B cell (primary cell): ENCODE results near the gene SSH3. TPM values are rescaled to one million over a fixed set of nuclear protein-coding genes. Genes with fewer than 3 reads are reported as not detected.
"Not testable (repeated sequence)": the region's sequence is repeated elsewhere in the genome, so short reads cannot be mapped to it uniquely, and the experiment has no call there.

Experiments
- ATAC-seq: fragments of 200-7000 bp; cut with Tn5 transposase; one replicate; pipeline ENCODE4 v1.10.0; 2021; ENCODE audit warnings: low read depth, mild to moderate bottlenecking, moderate number of reproducible peaks, moderate library complexity
- CTCF ChIA-PET: fragments of 350-600 bp; sonication (Branson Sonifier 250); formaldehyde crosslinking; loops from one replicate; lab custom pipeline; 2021; ENCODE audit warnings: antibody characterized with exemption, inconsistent platforms; lab: Charles Lee
- POLR2A ChIA-PET: fragments of 350-600 bp; sonication (Branson Sonifier 250); formaldehyde crosslinking; loops from one replicate; lab custom pipeline; 2021; ENCODE audit warnings: antibody characterized with exemption; lab: Charles Lee
- DNase-seq: peaks from one replicate; pipeline ENCODE4 v3.0.0; 2013
- H2AFZ ChIP-seq: 2 replicates; pipeline ENCODE4 v1.6.1; 2012; ENCODE audit warnings: mild to moderate bottlenecking, low read depth, low read length; ENCODE audit not compliant: insufficient read depth, poor library complexity, severe bottlenecking
- H3K27ac ChIP-seq, 2 donors: 1 replicate in 1 of 2; 2 replicates in 1 of 2; pipeline ENCODE4 v1.5.1; 2012 to 2013; ENCODE audit warnings: low read length in 2 of 2, mild to moderate bottlenecking in 2 of 2, moderate library complexity in 1 of 2
- H3K27me3 ChIP-seq, 4 experiments: fragments of 200-600 bp in 1 of 4; sonication (generic) in 1 of 4; replicated peaks in 1 of 4; 1 replicate in 2 of 4; 2 replicates in 2 of 4; pipeline versions ENCODE4 v1.6.1 to v1.7.0; 2013 to 2016; ENCODE audit warnings: low read length in 3 of 4, mild to moderate bottlenecking in 2 of 4, mixed read lengths in 1 of 4, moderate library complexity in 1 of 4; ENCODE audit not compliant: insufficient read depth in 4 of 4, control insufficient read depth in 3 of 4; ENCODE audit errors: control extremely low read depth in 1 of 4
- H3K36me3 ChIP-seq, 2 experiments: replicated peaks in 1 of 2; 1 replicate in 1 of 2; 2 replicates in 1 of 2; pipeline versions ENCODE4 v1.6.1 to v1.7.1; 2013; ENCODE audit warnings: low read length in 1 of 2; ENCODE audit not compliant: insufficient read depth in 2 of 2, control insufficient read depth in 1 of 2; ENCODE audit errors: control extremely low read depth in 1 of 2, extremely low read depth in 1 of 2
- H3K4me1 ChIP-seq, 2 donors: fragments of 200-600 bp in 1 of 2; sonication (generic) in 1 of 2; 1 replicate in 1 of 2; 2 replicates in 1 of 2; pipeline versions ENCODE4 v1.5.1 to v1.6.1; 2013 to 2017; ENCODE audit warnings: low read length in 2 of 2; ENCODE audit not compliant: control insufficient read depth in 2 of 2, insufficient read depth in 2 of 2
- H3K4me2 ChIP-seq: replicated peaks from 2 replicates; pipeline ENCODE3; 2012; ENCODE audit warnings: mild to moderate bottlenecking, low read depth, low read length; ENCODE audit not compliant: poor library complexity, severe bottlenecking
- H3K4me3 ChIP-seq, 5 experiments: fragments of 200-600 bp in 1 of 5; sonication (generic) in 1 of 5; 1 replicate in 3 of 5; 2 replicates in 2 of 5; pipeline versions ENCODE4 v1.5.1 to v1.7.0; 2011 to 2016; ENCODE audit warnings: low read length in 4 of 5, mild to moderate bottlenecking in 4 of 5, low read depth in 2 of 5, control low read depth in 1 of 5, moderate library complexity in 1 of 5; ENCODE audit not compliant: insufficient read depth in 1 of 5; ENCODE audit errors: control extremely low read depth in 1 of 5, extremely low read depth in 1 of 5
- H3K79me2 ChIP-seq: fragments of 200-600 bp; sonication (generic); one replicate; pipeline ENCODE4 v1.6.0; 2016; ENCODE audit warnings: low read length; ENCODE audit not compliant: control insufficient read depth, insufficient read depth
- H3K9ac ChIP-seq: fragments of 200-600 bp; sonication (generic); 2 replicates; pipeline ENCODE4 v1.6.1; 2017; ENCODE audit warnings: mild to moderate bottlenecking, low read length, moderate library complexity
- H3K9me3 ChIP-seq, 3 donors: one replicate each; pipeline versions ENCODE4 v1.6.1 to v1.7.1; 2013; ENCODE audit warnings: low read length in 2 of 3; ENCODE audit not compliant: control insufficient read depth in 2 of 3, insufficient read depth in 1 of 3; ENCODE audit errors: control extremely low read depth in 1 of 3
- H4K20me1 ChIP-seq: 2 replicates; pipeline ENCODE4 v1.6.0; 2012; ENCODE audit warnings: mild to moderate bottlenecking, low read length; ENCODE audit not compliant: insufficient read depth, control insufficient read depth, poor library complexity, severe bottlenecking
- H3K27ac Mint-ChIP-seq: one replicate; pipeline ENCODE4 v1.8.0; 2021; ENCODE audit warnings: mixed read lengths
- H3K27me3 Mint-ChIP-seq: one replicate; pipeline ENCODE4 v1.8.0; 2021; ENCODE audit warnings: mixed read lengths
- H3K4me1 Mint-ChIP-seq: one replicate; pipeline ENCODE4 v1.8.0; 2021; ENCODE audit warnings: mixed read lengths
- H3K4me3 Mint-ChIP-seq: one replicate; pipeline ENCODE4 v1.8.0; 2021; ENCODE audit warnings: mixed read lengths
- H3K9me3 Mint-ChIP-seq: one replicate; pipeline ENCODE4 v1.8.0; 2022; ENCODE audit warnings: mixed read lengths; ENCODE audit not compliant: insufficient read depth
- WGBS: methylation state at CpG from one replicate; pipeline ENCODE4 v1.1.5; 2013; ENCODE audit warnings: missing lambda C conversion rate; ENCODE audit not compliant: insufficient coverage; 5-methylcytosine and 5-hydroxymethylcytosine counted together
- intact Hi-C: fragments of 100-400 bp; cut with micrococcal nuclease; formaldehyde crosslinking; loops from one replicate; pipeline ENCODE4 v1.10.0; 2022
- polyA plus RNA-seq: library from polyadenylated mRNA; depleted of rRNA; stranded (reverse); fragments of >200 nt; gene quantifications from 2 replicates; pipeline ENCODE4 v1.2.3, GENCODE V29; 2012
- total RNA-seq, 2 donors: library from RNA; stranded (reverse); fragments of 120-200 nt in 1 of 2; gene quantifications; 1 replicate in 1 of 2; 2 replicates in 1 of 2; pipeline versions ENCODE4 v1.2.3 to v1.2.4, GENCODE V29; 2013 to 2022
- TF ChIP-seq, protein P1 (sequence below): fragments of 200-600 bp; IDR thresholded peaks from one replicate; pipeline ENCODE4 v1.8.0; 2022; ENCODE audit warnings: antibody characterized with exemption, mild to moderate bottlenecking

Gene SSH3
- total and polyA plus RNA-seq, 2 donors (not counting 1 experiment from before 2014, with no cell fraction given): 4.0 to 7.2 TPM

GRCh38 chr11:67317888-67318555, 14.7 kb downstream of the SSH3 start:
- Histone ChIP-seq H3K9ac (peak overlapping the region; percentile 85), H3K79me2 (peaks cover 44% of the 10 kb centered on the region), H4K20me1 (no peaks in the 10 kb centered on the region), H3K27ac (peak overlapping the region in 1 of 2 donors; percentile 78), H3K36me3 (peaks cover 1% of the 10 kb centered on the region in 2 experiments), H3K27me3 (no peaks in the 10 kb centered on the region), H3K9me3 (no peaks in the 10 kb centered on the region), H3K4me3 (peak overlapping the region; percentile 77 to 92 (median 87)), H3K4me1 (peaks cover 15 to 26% of the 10 kb centered on the region in 2 donors), H2AFZ (peak overlapping the region; percentile 99), H3K4me2 (peak overlapping the region; percentile 99)
- intact Hi-C loops: loop anchor here (1.0 kb wide), 8 partner anchors 29 to 237 kb away; partner anchors contain the start of genes ANKRD13D, GRK2 and POLD4
- WGBS: under 1% methylated on average over 52 of the region's 53 CpGs
- ChIA-PET CTCF (interaction anchor here (0.7 to 10.5 kb wide), 32 partner anchors 14 to 311 kb away, joined by 3 to 229 read pairs (median 6); partner anchors contain the start of genes ANKRD13D, GRK2, NUDT8 and POLD4), POLR2A (interaction anchor here (0.7 to 2.4 kb wide), 14 partner anchors 9 to 78 kb away, joined by 3 to 22 read pairs (median 6); partner anchors contain the start of genes ANKRD13D, CLCF1 and POLD4)
- Mint-ChIP-seq H3K4me3 (peak overlapping the region; percentile 89), H3K9me3 (no peaks in the 10 kb centered on the region), H3K4me1 (peaks cover 15% of the 10 kb centered on the region), H3K27ac (peak overlapping the region; percentile 97), H3K27me3 (no peaks in the 10 kb centered on the region)
- TF ChIP-seq, protein P1, sequence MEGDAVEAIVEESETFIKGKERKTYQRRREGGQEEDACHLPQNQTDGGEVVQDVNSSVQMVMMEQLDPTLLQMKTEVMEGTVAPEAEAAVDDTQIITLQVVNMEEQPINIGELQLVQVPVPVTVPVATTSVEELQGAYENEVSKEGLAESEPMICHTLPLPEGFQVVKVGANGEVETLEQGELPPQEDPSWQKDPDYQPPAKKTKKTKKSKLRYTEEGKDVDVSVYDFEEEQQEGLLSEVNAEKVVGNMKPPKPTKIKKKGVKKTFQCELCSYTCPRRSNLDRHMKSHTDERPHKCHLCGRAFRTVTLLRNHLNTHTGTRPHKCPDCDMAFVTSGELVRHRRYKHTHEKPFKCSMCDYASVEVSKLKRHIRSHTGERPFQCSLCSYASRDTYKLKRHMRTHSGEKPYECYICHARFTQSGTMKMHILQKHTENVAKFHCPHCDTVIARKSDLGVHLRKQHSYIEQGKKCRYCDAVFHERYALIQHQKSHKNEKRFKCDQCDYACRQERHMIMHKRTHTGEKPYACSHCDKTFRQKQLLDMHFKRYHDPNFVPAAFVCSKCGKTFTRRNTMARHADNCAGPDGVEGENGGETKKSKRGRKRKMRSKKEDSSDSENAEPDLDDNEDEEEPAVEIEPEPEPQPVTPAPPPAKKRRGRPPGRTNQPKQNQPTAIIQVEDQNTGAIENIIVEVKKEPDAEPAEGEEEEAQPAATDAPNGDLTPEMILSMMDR: no peak
- DNase-seq (no peak), ATAC-seq (peak; percentile 7)

GRCh38 chr11:67318876-67319275, 15.5 kb downstream of the SSH3 start:
- H3K4me3 ChIP-seq, H3K9me3 ChIP-seq, H3K27me3 Mint-ChIP-seq, intact Hi-C loops, H3K9me3 Mint-ChIP-seq, H4K20me1 ChIP-seq, H3K27ac Mint-ChIP-seq, H3K27me3 ChIP-seq, H3K4me1 Mint-ChIP-seq, H2AFZ ChIP-seq, DNase-seq, H3K36me3 ChIP-seq, H3K27ac ChIP-seq, ATAC-seq: not testable (repeated sequence)
- peaks cover 44% of the 10 kb centered on the region for H3K79me2 ChIP-seq
- H3K4me3 Mint-ChIP-seq: peak overlapping the region; percentile 89
- peak overlapping the region; percentile 85 for H3K9ac ChIP-seq
- H3K4me1 ChIP-seq: peaks cover 11 to 21% of the 10 kb centered on the region in 2 donors
- POLR2A ChIA-PET: interaction anchor here (2.4 kb wide), 1 partner anchor 34 kb away, joined by 13 read pairs; the partner anchor contains the start of gene POLD4
- peak overlapping the region; percentile 99 for H3K4me2 ChIP-seq
- CTCF ChIA-PET: interaction anchor here (0.7 to 10.5 kb wide), 10 partner anchors 27 to 310 kb away, joined by 3 to 229 read pairs (median 18); partner anchors contain the start of genes ANKRD13D, GRK2, NUDT8 and POLD4
- WGBS: 95% methylated on average over 7 of the region's 12 CpGs
